IMR-90 (cell line): ENCODE data around the gene GPRIN2. TPM values are rescaled to one million over a fixed set of nuclear protein-coding genes. Genes with fewer than 3 reads are reported as not detected.
"Not testable (repeated sequence)": the region's sequence is repeated elsewhere in the genome, so short reads cannot be mapped to it uniquely, and the experiment has no call there.

ENCODE experiments used
- ATAC-seq: fragments of 200-7000 bp; cut with Tn5 transposase; 2 replicates; pipeline ENCODE4 v1.9.1; 2020; ENCODE audit warnings: low read depth, mild to moderate bottlenecking, moderate library complexity
- BruUV-seq: library from RNA; stranded (reverse); fragments of 400-500 nt; replicated peaks from 2 replicates; lab custom pipeline; 2021; lab: Mats Ljungman, UMichigan
- CTCF ChIA-PET: fragments of 300-600 bp; formaldehyde crosslinking; extraction: SDS; loops from one replicate; lab custom pipeline; 2021; ENCODE audit warnings: antibody characterized with exemption; lab: Yijun Ruan, JAX
- POLR2A ChIA-PET: fragments of 300-600 bp; sonication (Branson Sonifier 250); formaldehyde crosslinking; loops from one replicate; lab custom pipeline; 2022; ENCODE audit warnings: antibody characterized with exemption; ENCODE audit not compliant: unreplicated experiment; lab: Charles Lee
- DNase-seq: peaks from one replicate; pipeline ENCODE4 v3.0.0; 2013
- H2AFZ ChIP-seq: replicated peaks from 2 replicates; pipeline ENCODE3; 2013; ENCODE audit warnings: low read length, mild to moderate bottlenecking; ENCODE audit not compliant: poor library complexity
- H2AK5ac ChIP-seq: 2 replicates; pipeline ENCODE4 v1.6.1; 2013; ENCODE audit warnings: low read depth, low read length, inconsistent platforms
- H2AK9ac ChIP-seq: replicated peaks from 2 replicates; pipeline ENCODE3; 2013; ENCODE audit warnings: mild to moderate bottlenecking, low read depth, low read length, moderate library complexity; ENCODE audit not compliant: poor library complexity
- H2BK120ac ChIP-seq: 2 replicates; pipeline ENCODE4 v1.6.1; 2013; ENCODE audit warnings: low read depth, low read length, inconsistent platforms
- H2BK15ac ChIP-seq: 3 replicates; pipeline ENCODE4 v1.6.1; 2013; ENCODE audit warnings: low read depth, low read length, inconsistent platforms
- H2BK20ac ChIP-seq: 2 replicates; pipeline ENCODE4 v1.6.1; 2013; ENCODE audit warnings: low read depth, mild to moderate bottlenecking, inconsistent platforms, low read length, moderate library complexity
- H2BK5ac ChIP-seq: 2 replicates; pipeline ENCODE4 v1.6.1; 2013; ENCODE audit warnings: mild to moderate bottlenecking, low read depth, low read length, inconsistent platforms; ENCODE audit not compliant: poor library complexity, severe bottlenecking
- H3K14ac ChIP-seq: replicated peaks from 2 replicates; pipeline ENCODE4 v1.6.1; 2013; ENCODE audit warnings: low read depth, low read length, inconsistent platforms
- H3K18ac ChIP-seq: 2 replicates; pipeline ENCODE4 v1.6.1; 2013; ENCODE audit warnings: low read depth, low read length, control low read depth
- H3K23ac ChIP-seq: 2 replicates; pipeline ENCODE4 v1.6.1; 2013; ENCODE audit warnings: low read depth, low read length, inconsistent platforms
- H3K27ac ChIP-seq: 2 replicates; pipeline ENCODE4 v1.5.1; 2013; ENCODE audit warnings: mild to moderate bottlenecking, control low read depth, low read length; ENCODE audit not compliant: insufficient read depth
- H3K27me3 ChIP-seq: 2 replicates; pipeline ENCODE4 v1.6.1; 2013; ENCODE audit warnings: low read length; ENCODE audit not compliant: control insufficient read depth, insufficient read depth
- H3K36me3 ChIP-seq: 2 replicates; pipeline ENCODE4 v1.6.1; 2013; ENCODE audit warnings: low read length, mixed read lengths; ENCODE audit not compliant: control insufficient read depth, insufficient read depth
- H3K4ac ChIP-seq: 2 replicates; pipeline ENCODE4 v1.6.1; 2013; ENCODE audit warnings: low read depth, low read length, inconsistent platforms
- H3K4me1 ChIP-seq: 2 replicates; pipeline ENCODE4 v1.6.1; 2013; ENCODE audit warnings: low read length, mixed read lengths; ENCODE audit not compliant: control insufficient read depth, insufficient read depth
- H3K4me2 ChIP-seq: 2 replicates; pipeline ENCODE4 v1.6.1; 2013; ENCODE audit warnings: low read depth, mild to moderate bottlenecking, control low read depth, low read length, moderate library complexity
- H3K4me3 ChIP-seq: 2 replicates; pipeline ENCODE4 v1.5.1; 2013; ENCODE audit warnings: low read depth, mild to moderate bottlenecking, control low read depth, low read length, moderate library complexity; ENCODE audit not compliant: insufficient read depth
- H3K56ac ChIP-seq: 2 replicates; pipeline ENCODE4 v1.6.1; 2013; ENCODE audit warnings: low read length, inconsistent platforms; ENCODE audit not compliant: insufficient read depth; ENCODE audit errors: extremely low read depth
- H3K79me1 ChIP-seq, 2 experiments: 2 replicates each; pipeline ENCODE4 v1.6.1; 2013; ENCODE audit warnings: low read length in 2 of 2, inconsistent platforms in 1 of 2, low read depth in 1 of 2
- H3K9ac ChIP-seq: 2 replicates; pipeline ENCODE4 v1.6.1; 2013; ENCODE audit warnings: low read depth, low read length, control low read depth
- H3K9me1 ChIP-seq: 2 replicates; pipeline ENCODE4 v1.6.1; 2013; ENCODE audit warnings: low read length, inconsistent platforms; ENCODE audit not compliant: insufficient read depth
- H3K9me3 ChIP-seq: 2 replicates; pipeline ENCODE4 v1.6.1; 2013; ENCODE audit warnings: low read length; ENCODE audit not compliant: control insufficient read depth, insufficient read depth
- H4K20me1 ChIP-seq: 2 replicates; pipeline ENCODE4 v1.6.1; 2013; ENCODE audit warnings: low read length, inconsistent platforms; ENCODE audit not compliant: insufficient read depth
- H4K5ac ChIP-seq: 2 replicates; pipeline ENCODE4 v1.6.1; 2013; ENCODE audit warnings: mild to moderate bottlenecking, low read depth, low read length, control low read depth
- H4K8ac ChIP-seq, 2 experiments: 2 replicates each; pipeline ENCODE4 v1.6.1; 2013; ENCODE audit warnings: low read depth in 2 of 2, low read length in 2 of 2, control low read depth in 1 of 2, inconsistent platforms in 1 of 2
- H4K91ac ChIP-seq: 2 replicates; pipeline ENCODE4 v1.6.1; 2013; ENCODE audit warnings: low read depth, low read length, inconsistent platforms; ENCODE audit not compliant: insufficient read depth
- WGBS, 2 experiments: methylation state at CpG; one replicate each; pipeline versions ENCODE4 v1.1.5 to v1.1.7; 2013; ENCODE audit warnings: missing lambda C conversion rate in 2 of 2; ENCODE audit not compliant: insufficient read length in 1 of 2; ENCODE audit errors: extremely low coverage in 2 of 2; 5-methylcytosine and 5-hydroxymethylcytosine counted together
- dilution Hi-C: fragments of 300-500 bp; cut with HindIII; formaldehyde crosslinking; loops from one replicate; pipeline ENCODE4 v1.14.3; 2018; ENCODE audit warnings: low sequenced_read_pairs; ENCODE audit not compliant: unreplicated experiment
- in situ Hi-C: fragments of 300-500 bp; cut with MboI; formaldehyde crosslinking; loops from 3 replicates; pipeline ENCODE4 v1.14.3; 2019; ENCODE audit warnings: low sequenced_read_pairs, inconsistent platforms, mixed read lengths
- intact Hi-C: fragments of 100-400 bp; cut with micrococcal nuclease; formaldehyde crosslinking; loops from 2 replicates; pipeline ENCODE4 v1.10.0; 2022
- polyA plus RNA-seq, 3 experiments: library from polyadenylated mRNA; depleted of rRNA; stranded (reverse); fragments of >200 nt; gene quantifications; 2 replicates each; pipeline ENCODE4 v1.2.3, GENCODE V29; 2012; ENCODE audit warnings: low replicate concordance in 1 of 3
- total RNA-seq: library from RNA; depleted of rRNA; stranded (reverse); fragments of >200 nt; gene quantifications from 2 replicates; pipeline ENCODE4 v1.2.3, GENCODE V29; 2012

GPRIN2 gene
- total and polyA plus RNA-seq, 2 of the 4 experiments (the other 2 are of a cell fraction), result under 0.01 TPM; not detected in 1

GRCh38 chr10:46512725-46513124, 43.7 kb downstream of the GPRIN2 start:
- dilution Hi-C loops, result not testable (repeated sequence)

GRCh38 chr10:46512002-46512401, 44.5 kb downstream of the GPRIN2 start:
- H3K9me1 ChIP-seq, H2BK15ac ChIP-seq, BruUV-seq, H3K9ac ChIP-seq, CTCF ChIA-PET, H3K9me3 ChIP-seq, H2AK5ac ChIP-seq, H2BK20ac ChIP-seq, dilution Hi-C loops, H3K14ac ChIP-seq, H3K27ac ChIP-seq, POLR2A ChIA-PET, H2BK5ac ChIP-seq, H3K4me1 ChIP-seq, DNase-seq, H3K4me2 ChIP-seq, ATAC-seq, H4K8ac ChIP-seq, in situ Hi-C loops, H3K79me1 ChIP-seq, H3K4ac ChIP-seq, H4K5ac ChIP-seq, H3K18ac ChIP-seq, H3K23ac ChIP-seq, H4K91ac ChIP-seq, H3K27me3 ChIP-seq, H2BK120ac ChIP-seq, H2AFZ ChIP-seq, H3K36me3 ChIP-seq, H3K56ac ChIP-seq, H3K4me3 ChIP-seq, H2AK9ac ChIP-seq, intact Hi-C loops, H4K20me1 ChIP-seq: not testable (repeated sequence)
- no CpG with 5 or more reads among the region's 5 CpGs for WGBS, 2 experiments

More at GRCh38 chr10:46512725-46513124, 43.7 kb downstream of the GPRIN2 start:
- H2BK20ac ChIP-seq, H3K36me3 ChIP-seq, H3K27me3 ChIP-seq, H4K91ac ChIP-seq, H4K20me1 ChIP-seq, H2AFZ ChIP-seq, H2BK15ac ChIP-seq, BruUV-seq, DNase-seq, H3K79me1 ChIP-seq, H3K56ac ChIP-seq, ATAC-seq, H3K27ac ChIP-seq, CTCF ChIA-PET, H3K23ac ChIP-seq, H3K9ac ChIP-seq, H4K8ac ChIP-seq, H2AK9ac ChIP-seq, H2AK5ac ChIP-seq, POLR2A ChIA-PET, H2BK5ac ChIP-seq, H3K18ac ChIP-seq, in situ Hi-C loops, H3K4me1 ChIP-seq, H3K4me3 ChIP-seq, H3K9me3 ChIP-seq, intact Hi-C loops, H3K14ac ChIP-seq, H3K4me2 ChIP-seq, H2BK120ac ChIP-seq, H3K4ac ChIP-seq, H4K5ac ChIP-seq: not testable (repeated sequence)
- peaks cover 16% of the 10 kb centered on the region for H3K9me1 ChIP-seq
- WGBS, 2 experiments, result no CpG with 5 or more reads among the region's 7 CpGs
